KOPT-K1 (cell line): Measurements from ENCODE around the gene TRABD2B.

Experiments used
- H3K27ac ChIP-seq: fragments of 200-600 bp; sonication (generic); 2 replicates; pipeline ENCODE4 v1.5.1; 2016; ENCODE audit warnings: antibody characterized with exemption, mild to moderate bottlenecking, low read depth, low read length; ENCODE audit not compliant: poor library complexity, severe bottlenecking
- H3K36me3 ChIP-seq: fragments of 200-600 bp; sonication (generic); 2 replicates; pipeline ENCODE4 v1.5.1; 2017; ENCODE audit warnings: antibody characterized with exemption, mild to moderate bottlenecking, low read length, moderate library complexity; ENCODE audit not compliant: insufficient read depth
- H3K9me3 ChIP-seq: fragments of 200-600 bp; sonication (generic); 2 replicates; pipeline ENCODE4 v1.5.1; 2017; ENCODE audit warnings: antibody characterized with exemption, low read length, mild to moderate bottlenecking; ENCODE audit not compliant: insufficient read depth, poor library complexity, severe bottlenecking

TRABD2B gene

DNA sequence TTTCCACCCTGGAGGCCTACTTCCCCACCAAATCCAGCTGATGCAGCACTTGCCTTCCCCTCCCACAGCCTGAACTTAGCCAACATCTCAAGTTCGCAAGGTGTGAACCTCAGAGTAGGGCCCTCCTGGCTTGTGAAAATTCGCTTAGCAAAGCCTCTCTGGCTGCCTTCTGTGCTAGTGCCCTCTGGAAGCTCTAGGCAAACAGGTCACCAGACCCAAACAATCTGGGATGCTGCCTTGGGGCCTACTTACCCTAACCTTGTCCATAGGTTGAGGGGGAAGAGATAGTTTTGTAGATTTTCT lies 30.3 kb upstream of the TRABD2B start:
- H3K9me3 ChIP-seq = no peaks in the 10 kb centered on the region

DNA sequence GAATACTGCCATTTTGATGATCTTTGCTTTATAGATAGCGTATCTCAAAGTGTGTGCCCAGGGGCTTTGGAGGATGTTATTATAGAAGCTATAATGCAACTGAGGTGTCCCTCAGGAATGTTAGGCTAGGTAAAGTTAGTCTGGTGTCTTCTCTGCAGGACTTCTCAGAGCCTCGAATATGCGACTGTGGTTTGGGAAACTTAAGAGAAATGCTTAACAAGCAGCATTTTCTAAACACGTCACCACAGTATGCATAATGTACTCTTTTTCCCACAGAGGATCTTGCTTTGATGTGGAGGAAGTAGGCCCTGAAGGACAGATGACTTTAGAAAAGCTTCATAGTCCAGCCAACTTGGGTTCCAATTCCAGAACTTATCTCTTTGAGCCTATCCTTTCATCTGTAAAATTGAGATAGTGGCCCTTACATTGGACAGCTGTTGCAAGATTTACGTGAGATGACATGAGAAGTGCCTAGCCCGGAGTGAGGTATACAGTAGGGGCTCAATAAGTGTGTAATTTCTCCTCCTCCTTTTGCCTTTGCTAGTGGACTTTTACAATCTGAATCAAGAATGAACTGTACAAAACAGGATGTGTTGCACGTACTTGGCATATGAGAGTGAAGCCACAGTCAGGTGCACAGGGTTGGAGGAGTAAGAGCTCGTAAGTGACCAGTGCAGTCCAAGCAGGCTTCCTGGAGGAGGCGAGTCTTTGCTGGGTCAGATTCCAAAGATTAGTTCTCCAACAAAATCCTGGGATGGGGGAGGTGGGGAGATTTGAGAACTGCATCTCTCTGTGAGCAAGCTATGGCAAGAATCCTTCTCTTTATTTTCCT lies 29.7 kb upstream of the TRABD2B start:
- Histone ChIP-seq H3K27ac (no peak overlapping the region), H3K36me3 (no peaks in the 10 kb centered on the region), H3K9me3 (no peaks in the 10 kb centered on the region)

More for the DNA sequence above, 30.3 kb upstream of the TRABD2B start:
- Histone ChIP-seq H3K36me3 (no peaks in the 10 kb centered on the region), H3K27ac (no peak overlapping the region)

DNA sequence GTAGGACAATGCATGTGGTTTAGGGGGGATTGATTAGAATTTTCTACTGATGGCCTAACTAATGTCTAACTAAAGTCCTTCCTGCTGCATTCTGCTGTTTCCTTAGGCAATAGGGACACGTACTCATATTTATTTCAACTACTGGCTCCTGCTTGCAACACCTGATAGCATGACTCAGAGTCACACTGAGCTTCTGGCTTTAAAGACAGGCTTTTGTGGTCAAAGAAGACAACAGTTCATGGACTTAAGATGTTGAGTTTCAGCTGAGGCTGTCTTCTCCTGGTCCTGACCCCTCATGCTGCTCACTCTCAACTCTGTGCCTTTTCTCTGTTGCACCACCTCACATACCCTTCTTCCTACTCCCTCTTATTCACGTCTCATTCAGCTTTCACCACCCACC lies 29.1 kb upstream of the TRABD2B start:
- Histone ChIP-seq H3K36me3 (no peaks in the 10 kb centered on the region), H3K27ac (no peak overlapping the region), H3K9me3 (no peaks in the 10 kb centered on the region)

DNA sequence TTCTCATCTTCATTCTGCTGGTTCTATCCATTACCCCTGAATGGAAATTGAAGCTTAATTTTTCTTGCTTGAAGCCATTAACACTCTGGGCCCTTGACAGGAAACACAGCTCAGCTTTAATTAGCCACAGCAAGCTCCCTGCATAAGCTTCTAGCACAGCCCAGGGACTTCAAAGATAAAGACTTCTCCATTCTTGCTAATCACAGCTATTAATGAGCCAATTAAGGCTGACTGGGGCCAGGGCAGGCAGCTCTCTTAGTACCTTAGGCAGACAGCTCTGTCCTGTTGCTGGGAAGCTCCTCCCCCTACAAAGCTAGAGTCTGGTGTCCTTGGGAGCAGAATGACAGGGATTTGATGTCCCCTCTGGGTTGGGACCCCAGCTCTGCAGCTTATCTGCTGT lies 27.9 kb upstream of the TRABD2B start:
- Histone ChIP-seq H3K27ac (no peak overlapping the region), H3K9me3 (no peaks in the 10 kb centered on the region), H3K36me3 (no peaks in the 10 kb centered on the region)

DNA sequence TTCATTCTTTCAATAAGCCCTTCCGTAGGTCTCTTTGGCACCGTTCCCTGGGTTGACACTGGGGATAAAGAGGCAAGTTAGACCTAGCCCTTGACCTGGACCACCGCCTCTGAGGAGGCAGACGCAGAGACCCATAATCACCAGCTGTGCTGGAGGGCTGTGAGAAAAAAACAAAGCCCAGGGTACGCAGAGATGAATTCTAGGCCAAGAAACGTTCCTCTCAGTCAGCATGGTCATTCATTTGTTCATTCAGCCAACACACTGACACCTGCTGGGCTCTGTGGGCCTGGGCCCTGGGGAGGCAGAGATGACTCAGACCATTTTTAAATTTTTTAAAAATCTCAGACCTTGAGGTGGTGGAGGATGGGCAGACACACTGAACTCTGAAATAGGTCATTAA lies 26.3 kb upstream of the TRABD2B start:
- Histone ChIP-seq H3K27ac (no peak overlapping the region), H3K9me3 (no peaks in the 10 kb centered on the region), H3K36me3 (no peaks in the 10 kb centered on the region)

DNA sequence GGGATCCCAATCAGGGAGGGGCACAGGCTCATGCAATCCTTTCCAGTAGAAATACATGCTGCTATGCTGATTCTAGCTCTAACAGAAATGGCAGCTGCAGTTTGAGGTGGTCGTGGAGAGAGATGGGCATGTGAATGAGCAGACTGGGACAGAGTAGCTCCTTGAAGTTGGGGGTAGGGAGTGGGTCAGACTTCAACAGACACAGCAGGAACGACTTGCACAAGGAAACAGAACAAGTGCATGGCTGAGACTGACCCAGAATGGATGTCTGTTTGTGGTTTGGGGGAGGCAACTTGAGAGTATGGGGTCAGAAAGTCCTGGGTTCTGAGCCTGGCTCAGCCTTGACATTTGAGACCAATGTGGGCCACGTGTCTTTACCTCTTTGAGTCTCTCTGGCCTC lies 25.1 kb upstream of the TRABD2B start:
- H3K9me3 ChIP-seq = no peaks in the 10 kb centered on the region
- no peaks in the 10 kb centered on the region for H3K36me3 ChIP-seq
- H3K27ac ChIP-seq = no peak overlapping the region

DNA sequence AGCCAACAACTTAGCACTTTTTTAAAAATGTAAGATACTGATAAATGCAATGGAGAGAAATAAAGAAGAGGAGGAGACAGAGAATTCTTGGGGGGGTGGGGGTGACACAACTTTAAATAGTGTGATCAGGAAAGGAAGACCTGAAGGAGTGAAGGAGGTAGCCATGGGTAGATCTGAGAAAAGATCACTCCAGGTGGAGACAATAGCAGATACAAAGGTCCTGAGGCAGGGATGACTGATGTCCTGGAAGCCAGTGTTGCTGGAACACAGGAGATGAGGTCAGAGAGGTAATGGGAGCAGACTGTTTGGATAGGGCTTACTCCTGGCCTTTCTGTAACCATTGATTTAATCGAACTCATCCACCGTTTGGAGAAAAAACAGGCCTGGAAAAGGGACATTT lies 24.6 kb upstream of the TRABD2B start:
- no peaks in the 10 kb centered on the region for H3K9me3 ChIP-seq
- no peak overlapping the region for H3K27ac ChIP-seq
- H3K36me3 ChIP-seq = no peaks in the 10 kb centered on the region

DNA sequence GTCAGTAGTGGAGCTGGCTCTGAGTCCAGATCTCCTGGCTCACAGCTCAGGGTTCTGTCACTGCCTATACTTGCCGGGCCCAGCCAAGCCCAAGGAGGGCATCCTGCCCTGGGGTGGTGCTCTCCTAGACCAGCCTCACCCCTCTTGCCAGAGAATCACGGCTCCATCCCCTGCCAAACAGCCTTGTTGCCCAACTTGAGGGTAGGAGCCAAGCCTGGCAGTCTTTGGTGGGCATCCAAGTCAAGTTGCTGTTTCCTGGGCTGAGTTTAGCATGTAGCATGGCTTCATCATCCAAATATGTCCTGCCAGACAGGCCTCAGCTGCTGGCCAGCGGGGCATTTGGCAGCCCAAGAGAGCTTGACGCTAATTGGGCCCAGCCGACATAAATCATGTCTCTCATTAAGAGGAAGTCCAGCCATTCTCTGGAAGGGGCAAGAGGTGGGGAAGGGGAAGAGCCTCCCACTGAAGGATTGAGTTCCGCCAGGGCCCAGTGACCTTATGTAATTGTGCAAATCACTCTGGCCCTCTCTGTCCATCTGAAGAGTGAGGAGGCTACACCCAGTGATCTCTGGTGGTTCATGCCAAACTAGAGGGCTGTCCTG lies 22.6 kb upstream of the TRABD2B start:
- Histone ChIP-seq H3K36me3 (no peaks in the 10 kb centered on the region), H3K9me3 (no peaks in the 10 kb centered on the region), H3K27ac (no peak overlapping the region)

DNA sequence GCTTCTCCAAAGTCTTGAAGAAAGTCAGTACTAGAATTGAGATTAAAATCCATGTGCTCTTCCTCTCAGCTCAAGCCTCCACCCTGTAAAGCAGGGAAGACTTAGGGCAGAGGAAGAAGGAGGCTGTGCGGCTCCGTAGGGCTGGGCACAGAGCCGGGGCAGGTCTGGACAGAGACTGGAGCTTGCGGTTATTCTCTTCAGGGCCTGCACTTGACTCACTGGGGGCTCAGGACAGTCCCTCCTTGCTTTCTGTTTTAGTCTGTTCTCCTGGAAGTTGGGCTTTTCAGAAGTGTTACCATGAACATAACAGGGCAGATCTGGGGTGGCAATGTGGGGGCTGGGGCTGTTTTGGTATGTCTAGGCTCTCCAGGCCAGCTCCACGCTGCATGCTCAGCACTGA lies 21.6 kb upstream of the TRABD2B start:
- Histone ChIP-seq H3K9me3 (no peaks in the 10 kb centered on the region), H3K27ac (no peak overlapping the region), H3K36me3 (no peaks in the 10 kb centered on the region)

DNA sequence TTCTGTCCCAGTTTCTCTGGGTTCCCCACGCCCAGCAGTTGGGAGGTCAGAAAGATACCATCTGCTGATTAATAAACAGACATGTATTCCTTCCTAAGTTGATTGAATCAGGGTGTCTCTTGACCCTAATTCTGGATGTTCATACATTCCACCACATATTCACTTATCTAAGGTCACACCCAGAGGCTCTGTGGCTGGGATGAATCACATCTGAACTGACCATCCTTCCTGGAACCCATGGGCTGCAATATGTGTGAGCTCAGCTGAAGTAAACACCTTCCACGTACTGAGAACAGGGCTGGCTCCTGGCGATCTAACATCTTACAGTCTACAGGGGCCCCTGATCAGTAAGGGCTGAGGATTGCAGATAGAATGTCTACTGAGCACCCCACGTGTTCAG lies 20.5 kb upstream of the TRABD2B start:
- H3K27ac ChIP-seq = no peak overlapping the region
- H3K9me3 ChIP-seq = no peaks in the 10 kb centered on the region
- H3K36me3 ChIP-seq = no peaks in the 10 kb centered on the region

DNA sequence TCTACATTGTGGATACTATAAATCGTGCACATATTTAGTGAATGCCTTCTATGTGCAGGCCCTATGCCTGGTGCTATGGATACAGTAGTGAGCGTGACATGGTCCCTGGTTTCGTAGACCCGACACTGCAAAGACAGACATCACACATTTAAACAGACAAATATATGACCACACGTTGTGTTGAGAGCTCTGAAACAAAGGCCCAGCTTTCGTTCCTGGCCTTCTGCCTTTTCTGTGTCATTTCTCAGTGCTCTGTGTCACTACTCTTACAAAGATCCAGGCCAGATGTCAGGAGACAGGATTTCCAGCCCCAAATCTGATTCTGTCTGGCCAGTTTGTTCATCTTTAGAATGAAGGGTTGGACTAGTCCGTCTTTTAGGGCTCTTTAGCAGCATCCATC lies 19.3 kb upstream of the TRABD2B start:
- no peaks in the 10 kb centered on the region for H3K9me3 ChIP-seq
- H3K27ac ChIP-seq = no peak overlapping the region
- no peaks in the 10 kb centered on the region for H3K36me3 ChIP-seq

DNA sequence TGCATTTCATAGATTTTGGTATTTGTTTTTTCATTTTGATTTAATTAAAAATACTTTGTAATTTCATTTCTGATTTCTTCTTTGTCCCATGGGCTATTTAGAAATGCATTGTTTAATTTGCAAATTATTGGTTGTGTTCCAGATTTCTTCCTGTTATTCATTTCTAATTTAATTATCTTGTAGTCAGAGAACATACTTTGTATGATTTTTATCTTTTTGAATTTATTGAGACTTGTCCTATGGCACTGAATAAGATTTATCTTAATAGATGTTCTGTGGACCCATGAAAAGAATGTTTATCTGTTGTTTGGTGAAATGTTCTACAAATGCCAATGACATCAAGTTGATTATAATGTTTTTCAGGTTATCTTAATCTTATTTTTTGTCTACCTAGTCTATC lies 16.1 kb upstream of the TRABD2B start:
- no peak overlapping the region for H3K27ac ChIP-seq
- H3K9me3 ChIP-seq = no peaks in the 10 kb centered on the region
- no peaks in the 10 kb centered on the region for H3K36me3 ChIP-seq

DNA sequence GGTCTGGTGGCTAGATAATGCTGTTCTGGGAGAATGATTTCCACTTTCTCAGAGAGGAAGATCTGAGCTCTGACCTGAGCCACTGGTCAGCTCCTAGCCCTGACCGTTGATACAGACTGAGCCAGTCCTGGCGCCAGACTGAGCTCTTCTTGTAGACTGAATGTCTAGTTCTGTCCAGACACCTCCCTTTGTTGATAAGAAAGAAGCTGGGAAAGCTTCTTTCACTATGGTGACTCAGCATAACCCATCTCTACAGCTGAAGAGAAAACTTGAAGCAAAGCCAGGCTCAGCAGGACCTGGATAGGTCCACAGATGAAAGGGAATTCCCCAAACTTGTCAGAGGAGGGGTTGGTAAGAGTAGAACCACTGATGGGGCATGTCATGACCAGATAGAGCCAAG lies 9.9 kb upstream of the TRABD2B start:
- H3K36me3 ChIP-seq = no peaks in the 10 kb centered on the region
- no peaks in the 10 kb centered on the region for H3K9me3 ChIP-seq
- H3K27ac ChIP-seq = no peak overlapping the region

DNA sequence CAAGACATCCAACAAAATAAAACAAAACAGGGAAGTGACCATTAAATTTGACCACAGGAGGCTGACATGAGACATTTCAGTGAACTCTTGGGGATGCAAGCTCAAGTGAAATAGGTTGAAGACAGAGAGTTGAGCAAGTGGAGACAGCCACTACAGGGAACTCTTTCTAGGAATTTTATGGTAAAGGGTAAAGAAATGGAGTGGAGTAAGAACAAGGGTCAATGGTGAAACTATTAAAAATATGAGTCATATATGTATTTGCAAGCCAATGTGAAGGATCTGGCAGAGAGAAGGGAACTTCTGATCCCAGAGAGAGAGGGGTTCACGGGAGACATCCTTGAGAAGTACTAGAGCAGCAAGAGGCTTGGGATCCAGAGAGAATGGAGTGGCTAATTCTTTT lies 9.1 kb upstream of the TRABD2B start:
- no peaks in the 10 kb centered on the region for H3K9me3 ChIP-seq
- H3K36me3 ChIP-seq = no peaks in the 10 kb centered on the region
- no peak overlapping the region for H3K27ac ChIP-seq

DNA sequence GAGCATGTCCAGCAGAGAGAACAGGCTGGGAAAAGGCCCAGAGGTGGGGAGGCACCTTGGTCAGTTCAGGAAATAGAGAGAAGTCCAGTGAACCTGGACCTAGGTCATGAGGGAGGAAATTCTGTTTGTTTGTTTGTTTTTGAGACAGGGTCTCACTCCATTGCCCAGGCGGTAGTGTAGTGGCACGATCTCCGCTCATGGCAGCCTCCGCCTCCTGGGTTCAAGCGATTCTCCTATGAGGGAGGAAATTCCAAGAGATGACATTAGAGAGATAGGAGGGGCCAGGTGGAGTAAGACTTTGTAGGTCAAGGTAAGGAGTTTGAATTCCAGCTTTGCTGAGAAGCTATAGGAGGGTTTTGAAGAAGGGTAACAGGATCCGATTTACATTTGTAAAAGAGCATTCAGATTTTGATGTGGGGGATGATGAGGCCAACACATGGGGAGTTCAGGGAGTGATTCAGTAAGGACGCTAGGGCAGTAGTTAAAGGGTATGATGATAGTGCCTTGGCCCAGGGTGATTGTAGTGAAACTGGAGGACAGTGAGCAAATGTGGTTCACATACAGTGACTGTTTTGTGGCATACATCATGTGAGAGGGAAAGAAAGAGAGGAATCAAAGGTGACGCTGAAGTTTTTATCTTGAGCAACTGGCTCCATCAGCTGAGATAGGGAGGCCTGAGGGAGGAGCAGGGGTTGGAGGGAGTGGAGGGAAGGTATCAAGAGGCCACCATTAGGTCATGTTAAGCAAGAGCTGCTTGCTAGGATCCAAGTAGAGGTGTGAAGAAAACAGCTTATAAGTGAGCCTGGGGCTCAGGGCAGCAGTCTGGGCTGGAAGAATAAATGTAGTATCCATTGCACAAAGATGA lies 8.3 kb upstream of the TRABD2B start:
- Histone ChIP-seq H3K36me3 (no peaks in the 10 kb centered on the region), H3K9me3 (no peaks in the 10 kb centered on the region), H3K27ac (no peak overlapping the region)
